ENCODE data around the gene ABLIM3. TPM values are rescaled to one million over a fixed set of nuclear protein-coding genes. Genes with fewer than 3 reads are reported as not detected.

Gene ABLIM3
- total and polyA plus RNA-seq, 11 donors, result 43.2 to 175 (median 97.8) TPM

- TF ChIP-seq CTCF (IDR thresholded peaks at IDR 0.05) (no peak), POLR2A (IDR thresholded peaks at IDR 0.05) (no peak)
- WGBS, 4 donors, result 78 to 90% (median 84%) methylated on average over 5 to 6 of the region's 6 CpGs
- intact Hi-C loops (cut with DNase I), result no loop called here
- ATAC-seq, result no peak
- H3K4me1 ChIP-seq, result peaks cover 0 to 60% (median 41%) of the 10 kb centered on the region in 12 donors
- peaks cover 3 to 74% (median 58%) of the 10 kb centered on the region in 9 donors for H3K36me3 ChIP-seq
- H3K9me3 ChIP-seq, result no peaks in the 10 kb centered on the region
- H3K4me3 ChIP-seq, result no peak overlapping the region
- H3K27ac ChIP-seq, result peak overlapping the region in 1 of 12 donors; percentile 18
- no peaks in the 10 kb centered on the region for H3K27me3 ChIP-seq
- DNase-seq, result no peak
Measured at GRCh38 chr5:149201121-149201637, 59.9 kb downstream of the ABLIM3 start.

GRCh38 chr5:149202910-149203451 is 61.7 kb downstream of the ABLIM3 start:
- TF ChIP-seq POLR2A (IDR thresholded peaks at IDR 0.05), result no peak
- no peak for TF ChIP-seq CTCF (IDR thresholded peaks at IDR 0.05)
- 94 to 100% (median 96%) methylated on average over 1 of the region's 1 CpG for WGBS, 4 donors
- Histone ChIP-seq H3K4me3 (no peak overlapping the region), H3K36me3 (peaks cover 3 to 90% (median 63%) of the 10 kb centered on the region in 9 donors), H3K27ac (no peak overlapping the region), H3K4me1 (peaks cover 0 to 63% (median 43%) of the 10 kb centered on the region in 12 donors), H3K9me3 (no peaks in the 10 kb centered on the region), H3K27me3 (no peaks in the 10 kb centered on the region)
- DNase-seq, result no peak
- intact Hi-C loops (cut with DNase I), result no loop called here
- no peak for ATAC-seq

- peaks cover 0 to 68% (median 43%) of the 10 kb centered on the region in 12 donors for H3K4me1 ChIP-seq
- TF ChIP-seq CTCF (IDR thresholded peaks at IDR 0.05) (no peak), POLR2A (IDR thresholded peaks at IDR 0.05) (no peak)
- no peak for DNase-seq
- no peak for ATAC-seq
- H3K36me3 ChIP-seq, result peaks cover 3 to 84% (median 55%) of the 10 kb centered on the region in 9 donors
- H3K4me3 ChIP-seq, result no peak overlapping the region
- intact Hi-C loops (cut with DNase I), result no loop called here
- no peaks in the 10 kb centered on the region for H3K27me3 ChIP-seq
- no peak overlapping the region for H3K27ac ChIP-seq
- WGBS, 4 donors, result 69 to 75% (median 73%) methylated on average over 4 of the region's 4 CpGs
- no peaks in the 10 kb centered on the region for H3K9me3 ChIP-seq
Measured at GRCh38 chr5:149203921-149204441, 62.7 kb downstream of the ABLIM3 start.

- Histone ChIP-seq H3K9me3 (no peaks in the 10 kb centered on the region), H3K4me1 (peaks cover 0 to 57% (median 33%) of the 10 kb centered on the region in 12 donors), H3K4me3 (no peak overlapping the region), H3K27ac (peak overlapping the region in 11 of 12 donors; percentile 6 to 61 (median 28)), H3K36me3 (peaks cover 3 to 83% (median 64%) of the 10 kb centered on the region in 9 donors), H3K27me3 (no peaks in the 10 kb centered on the region)
- intact Hi-C loops (cut with DNase I), result no loop called here
- no peak for TF ChIP-seq CTCF (IDR thresholded peaks at IDR 0.05)
- no peak for TF ChIP-seq POLR2A (IDR thresholded peaks at IDR 0.05)
- WGBS, 4 donors, result 48 to 64% (median 55%) methylated on average over 9 to 10 of the region's 10 CpGs
- peak in 3 of 4 donors; percentile 21 to 75 (median 65) for ATAC-seq
- DNase-seq, result peak in 3 of 5 donors; percentile 36 to 69 (median 65)
Measured at GRCh38 chr5:149205625-149206523, 64.6 kb downstream of the ABLIM3 start.
